Stimulated activated CD4-positive, alpha-beta T cell treated with anti-CD3 and anti-CD28 coated beads, Interleukin-2, amount 100 ng/mL, for 48 hours (primary cell): ENCODE results near the gene TBC1D9B.
A peak's percentile ranks its signal among the peaks of the same experiment; 100 is the strongest.

Source experiments
- DNase-seq, 2 donors: peaks; one replicate each; pipeline ENCODE4 v3.0.0-alpha.2; 2020

TBC1D9B gene

GRCh38 chr5:179906795-179907555 lies 722 bp downstream of the TBC1D9B start:
- DNase-seq = peak in 1 of 2 donors; percentile 13

- no peak for DNase-seq
Measured at GRCh38 chr5:179906294-179906794, 1.4 kb downstream of the TBC1D9B start.

DNA sequence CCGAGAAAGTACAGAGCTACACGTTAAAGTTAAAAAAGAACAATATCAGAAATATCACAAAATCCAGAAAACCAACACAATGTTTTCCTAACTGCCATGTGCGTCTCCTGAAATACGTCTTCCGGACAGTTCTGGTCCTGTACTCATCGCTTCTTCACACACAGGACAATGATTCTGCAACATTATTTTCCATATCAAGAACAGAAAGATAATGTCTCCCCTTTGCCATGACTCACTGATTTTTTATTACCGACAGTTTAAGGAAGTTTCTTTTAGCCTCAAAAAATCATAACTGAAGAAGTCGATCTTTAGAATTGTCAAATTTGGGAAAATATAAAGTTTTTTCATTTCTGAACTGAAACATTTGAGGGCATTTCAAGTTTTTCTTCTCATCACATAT lies 2.5 kb downstream of the TBC1D9B start:
- DNase-seq = no peak

GRCh38 chr5:179904463-179905160 lies 3.1 kb downstream of the TBC1D9B start:
- no peak for DNase-seq

DNA sequence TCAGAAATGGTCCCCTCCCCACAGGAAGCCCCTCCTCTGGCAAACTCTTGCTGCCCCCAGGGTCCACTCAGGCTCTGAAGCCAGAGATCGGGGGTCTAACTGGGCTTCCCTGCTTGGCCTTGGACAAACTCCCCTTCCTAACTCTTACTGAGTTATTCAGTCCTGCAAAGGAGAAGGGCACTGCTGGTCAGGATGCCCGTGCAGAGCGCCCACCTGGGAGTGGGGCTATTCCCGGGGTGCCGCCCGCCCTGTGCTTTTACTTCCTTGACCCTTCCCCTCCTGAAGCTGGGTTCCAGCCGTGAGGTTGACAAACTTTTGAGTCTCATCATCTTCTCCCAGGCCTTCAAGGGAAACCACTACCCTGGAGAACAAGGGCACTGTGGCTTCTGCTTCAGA lies 4.9 kb downstream of the TBC1D9B start:
- no peak for DNase-seq

DNA sequence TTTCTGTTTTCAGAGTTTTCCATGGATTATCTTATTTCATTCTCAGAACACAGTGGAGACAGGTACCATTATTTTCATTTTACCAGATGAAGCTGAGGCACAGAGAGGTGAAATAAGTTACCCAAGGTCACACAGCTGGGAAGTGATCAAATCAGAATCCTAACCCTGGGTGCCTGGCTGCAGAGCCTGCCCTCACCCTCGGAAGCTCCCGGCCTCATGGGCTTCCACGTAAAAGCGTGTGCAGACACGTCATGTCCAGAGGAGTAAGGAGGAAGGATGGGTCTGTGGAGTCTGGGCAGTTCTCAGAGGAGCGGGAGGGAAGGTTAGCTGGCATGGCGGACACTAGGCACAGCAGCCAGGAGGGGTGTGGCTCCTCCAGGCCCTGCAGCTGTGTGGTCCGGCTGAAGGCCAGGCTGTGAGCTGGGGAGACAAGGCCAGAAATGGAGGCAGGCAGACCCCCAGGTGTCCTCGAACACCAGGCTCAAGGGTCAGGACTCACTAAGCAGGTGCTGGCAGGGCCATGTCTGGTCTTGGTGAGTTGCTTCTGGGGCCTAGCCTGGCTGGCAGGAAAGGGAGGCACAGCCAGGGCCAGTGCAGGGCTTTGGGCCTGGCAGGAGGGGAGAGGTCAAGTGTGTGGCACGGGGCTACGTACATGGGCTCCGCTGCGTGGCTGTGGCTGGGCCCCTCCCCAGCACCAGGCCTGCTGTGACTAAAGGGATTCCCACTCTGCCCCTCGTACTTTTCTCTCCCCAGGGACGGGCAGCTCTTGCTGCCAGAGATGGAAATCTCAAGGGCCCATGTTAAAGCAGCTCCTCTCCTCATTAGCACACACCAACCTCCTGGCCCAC lies 5.6 kb downstream of the TBC1D9B start:
- DNase-seq = no peak

DNA sequence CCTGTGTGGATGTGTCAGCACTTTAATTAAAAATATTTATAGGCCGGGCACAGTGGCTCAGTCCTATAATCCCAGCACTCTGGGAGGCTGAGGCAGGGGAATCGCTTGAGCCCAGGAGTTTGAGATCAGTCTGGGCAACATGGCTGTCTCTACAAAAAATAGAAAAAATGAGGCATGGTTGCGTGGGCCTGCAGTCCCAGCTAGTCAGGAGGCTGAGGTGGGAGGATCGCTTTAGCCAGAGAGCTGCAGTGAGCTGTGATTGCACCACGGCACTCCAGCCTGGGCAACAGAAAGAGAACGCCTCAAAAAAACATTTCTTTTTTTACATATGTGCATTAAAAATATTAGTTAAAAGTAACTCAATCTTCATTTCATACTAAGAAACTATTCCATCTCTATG lies 6.2 kb downstream of the TBC1D9B start:
- DNase-seq = no peak

DNA sequence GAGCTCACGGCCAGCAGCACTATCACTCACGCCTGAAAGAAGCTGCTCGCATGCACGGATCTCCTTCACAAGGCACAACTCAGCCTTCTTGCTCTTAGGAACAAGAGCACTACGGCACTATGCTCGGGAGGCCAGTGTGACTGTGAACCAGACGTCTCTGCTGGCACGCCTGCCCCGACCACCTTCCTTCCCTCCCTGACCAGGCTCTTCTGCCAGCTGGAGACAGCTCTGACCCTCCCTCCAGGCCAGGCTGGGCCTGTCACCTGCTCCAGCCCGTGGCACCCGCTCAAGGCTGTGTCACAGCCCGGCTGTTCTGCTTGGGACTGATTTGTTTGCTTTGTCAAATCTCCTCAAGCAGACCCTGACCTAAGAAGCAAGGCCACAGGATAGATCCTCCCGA lies 7.0 kb downstream of the TBC1D9B start:
- DNase-seq = no peak

DNA sequence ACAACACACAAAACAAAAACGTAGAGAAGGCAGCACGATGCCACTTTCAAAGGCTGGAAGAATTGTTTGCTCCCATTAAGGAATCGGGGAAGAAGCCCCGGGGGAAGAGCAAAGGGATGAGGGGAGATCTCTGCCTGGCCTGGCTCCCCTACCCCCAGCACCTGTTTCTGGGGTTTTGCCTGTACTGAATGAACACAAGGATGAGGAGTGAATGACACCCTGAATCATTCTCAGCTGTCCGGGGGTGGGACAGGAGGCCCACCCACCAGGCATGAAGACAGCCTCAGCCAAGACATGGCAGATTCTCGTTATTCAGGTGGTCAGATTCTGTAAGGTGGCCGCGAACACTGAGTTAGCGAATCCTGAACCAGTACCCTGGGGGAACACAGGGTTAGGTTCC lies 7.5 kb downstream of the TBC1D9B start:
- no peak for DNase-seq

GRCh38 chr5:179895861-179896260 lies 11.8 kb downstream of the TBC1D9B start:
- no peak for DNase-seq

- DNase-seq = no peak
Measured at GRCh38 chr5:179893958-179894895, 13.5 kb downstream of the TBC1D9B start.

DNA sequence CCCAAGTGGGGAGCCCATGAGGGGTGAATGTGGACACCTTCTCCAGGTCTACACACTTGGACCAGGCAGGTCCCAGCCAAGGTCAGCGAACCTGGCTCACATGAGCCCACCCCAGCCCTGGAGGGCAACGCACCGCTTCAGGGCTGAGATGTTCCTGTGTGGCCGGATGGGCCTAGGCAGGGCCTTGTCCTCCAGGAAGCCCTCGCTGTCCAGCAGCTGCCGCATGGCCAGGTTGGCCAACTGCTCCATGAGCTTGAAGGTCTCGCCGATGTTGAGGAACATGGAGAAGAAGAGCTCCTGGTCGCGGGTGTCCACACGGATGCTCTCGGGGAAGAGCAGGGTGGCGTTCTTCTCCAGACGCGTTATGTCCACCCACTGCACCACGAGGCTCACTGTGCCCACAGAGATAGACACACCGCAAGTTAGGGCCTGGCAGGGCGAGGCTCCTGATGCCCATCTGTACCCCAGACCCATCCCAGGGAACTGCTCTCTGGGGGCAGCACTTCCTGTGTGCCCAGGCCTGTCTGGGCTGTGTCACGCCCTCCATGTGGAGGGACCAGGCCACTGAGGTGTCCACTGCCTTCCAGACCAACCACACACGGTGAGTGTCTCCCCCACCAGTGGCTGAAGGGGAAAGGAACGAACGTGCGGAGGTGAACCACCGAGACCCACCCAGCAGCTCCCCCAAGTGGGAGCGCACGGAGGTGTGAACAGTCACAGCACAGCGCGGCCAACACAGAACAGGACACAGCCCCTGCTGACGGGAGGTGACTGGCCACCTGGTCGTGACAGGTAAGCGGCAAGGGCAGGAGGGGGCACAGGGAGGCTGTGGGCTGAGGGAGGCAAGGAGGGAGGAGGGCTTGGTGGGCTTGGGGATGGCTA lies 14.4 kb downstream of the TBC1D9B start:
- DNase-seq = no peak

DNA sequence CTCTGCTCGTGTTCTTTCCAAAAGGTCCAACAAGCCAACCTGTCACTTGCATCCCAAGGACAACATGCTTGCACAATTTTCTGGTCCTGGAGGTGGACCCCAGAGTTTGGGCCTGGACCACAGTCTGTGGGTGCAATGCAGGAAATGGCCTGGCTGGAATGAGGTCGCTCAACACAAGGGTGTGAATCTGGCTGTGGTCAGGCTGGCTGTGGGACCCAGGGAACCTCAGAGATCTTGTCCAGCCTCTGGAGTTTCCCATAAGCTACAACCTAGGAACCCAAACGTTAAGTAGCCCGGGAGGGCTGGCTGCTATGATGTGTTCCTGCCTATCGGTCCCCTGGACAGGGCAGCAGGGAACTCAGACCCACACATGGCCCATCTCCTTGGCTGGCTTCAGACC lies 15.4 kb downstream of the TBC1D9B start:
- DNase-seq = no peak

DNA sequence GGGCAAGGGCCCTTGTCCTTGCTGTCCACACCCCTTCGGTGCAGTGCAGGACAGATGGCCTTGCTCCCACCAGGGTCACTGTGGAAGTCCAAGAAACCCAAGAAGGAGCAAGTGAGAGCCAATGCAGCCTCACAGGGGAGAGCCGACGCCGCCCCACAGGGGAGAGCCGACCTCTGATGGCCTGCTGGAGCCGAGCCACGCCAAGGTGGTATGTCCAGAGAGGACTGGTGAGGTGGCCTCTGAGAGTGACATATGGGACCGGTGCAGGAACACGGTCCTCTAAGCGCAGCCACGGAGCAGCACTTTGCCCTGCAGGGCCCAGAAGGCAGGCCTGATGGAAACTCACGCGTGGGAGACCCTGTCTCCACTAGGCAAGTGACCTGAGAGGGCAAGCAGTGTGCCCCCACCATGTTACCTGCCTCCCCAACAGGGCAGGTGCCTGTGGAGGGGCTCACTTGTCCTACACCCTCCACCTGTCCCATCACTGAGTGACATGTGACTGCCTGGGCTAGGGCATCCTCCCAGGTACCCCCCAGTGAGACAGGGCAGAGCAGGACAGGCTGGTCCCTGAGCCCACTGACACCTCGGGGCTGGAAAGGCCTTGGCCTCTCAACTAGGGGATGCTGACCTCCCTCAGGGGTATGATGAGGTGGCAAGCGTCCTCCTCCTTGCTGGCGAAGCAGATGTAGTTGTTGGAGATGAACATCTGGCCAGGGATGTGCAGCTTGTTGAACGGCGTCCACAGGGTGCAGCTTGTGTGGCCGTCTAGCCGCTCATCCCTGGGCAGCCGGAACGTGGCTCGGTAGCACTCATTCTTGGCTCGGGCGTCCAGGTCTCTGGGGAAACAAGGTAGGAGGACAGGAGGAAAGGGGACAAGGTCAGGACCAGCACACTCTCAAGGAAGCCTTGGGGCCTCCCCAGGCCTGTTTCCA lies 16.7 kb downstream of the TBC1D9B start:
- DNase-seq = no peak

GRCh38 chr5:179889885-179890284 lies 17.8 kb downstream of the TBC1D9B start:
- DNase-seq = no peak

- no peak for DNase-seq
Measured at GRCh38 chr5:179887802-179888201, 19.9 kb downstream of the TBC1D9B start.

GRCh38 chr5:179887095-179887494 lies 20.6 kb downstream of the TBC1D9B start:
- no peak for DNase-seq

- DNase-seq = no peak
Measured at GRCh38 chr5:179886190-179886911, 21.3 kb downstream of the TBC1D9B start.

DNA sequence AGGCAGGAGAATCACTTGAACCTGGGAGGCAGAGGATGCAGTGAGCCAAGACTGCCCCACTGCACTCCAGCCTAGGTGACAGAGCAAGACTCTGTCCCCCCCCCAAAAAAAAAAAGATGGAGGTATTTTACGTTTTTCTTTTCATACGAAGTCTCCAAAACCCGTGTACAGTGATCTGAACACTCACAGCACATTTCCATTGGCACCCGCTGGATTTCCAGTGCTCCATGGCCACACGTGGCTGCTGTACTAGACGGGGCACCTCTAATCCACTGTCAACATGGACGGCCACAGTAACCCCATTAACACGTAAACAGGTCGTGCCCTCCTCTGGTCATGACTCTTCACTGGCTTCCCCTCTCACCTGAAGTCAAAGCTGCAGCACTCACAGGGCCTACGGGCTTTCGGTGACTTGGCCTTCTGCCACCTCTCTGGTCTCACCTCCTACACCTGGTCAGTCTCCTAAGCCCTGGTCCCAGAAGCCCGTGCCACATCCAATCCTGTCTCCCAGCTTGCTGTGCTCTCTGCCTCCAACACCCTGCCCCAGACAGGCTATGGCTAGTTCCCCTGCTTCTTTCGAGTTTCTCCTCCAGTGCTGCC lies 22.1 kb downstream of the TBC1D9B start:
- no peak for DNase-seq
